Ovary (tissue), 3 donors: Measurements from ENCODE around the gene KLRK1.

ENCODE experiments used
- CTCF ChIP-seq, 3 donors: fragments of 450-650 bp in 2 of 3; fragments of 200-600 bp in 1 of 3; IDR thresholded peaks; one replicate each; pipeline versions ENCODE4 v1.5.1 to v1.8.0; 2016 to 2022; ENCODE audit warnings: antibody characterized with exemption in 3 of 3, mild to moderate bottlenecking in 1 of 3
- POLR2A ChIP-seq: fragments of 450-650 bp; IDR thresholded peaks from one replicate; pipeline ENCODE4 v1.6.1; 2017; ENCODE audit warnings: antibody characterized with exemption, mild to moderate bottlenecking, moderate library complexity
- donor health status: DM: no; HTN: no; CAD: no.

- TF ChIP-seq POLR2A: no peak
- no peak for TF ChIP-seq CTCF (IDR thresholded peaks at IDR 0.05)
Measured at GRCh38 chr12:10362828-10363657, 26.8 kb downstream of the KLRK1 start.
